ENCODE measurements around the gene CYB5R3.

The CYB5R3 gene

DNA sequence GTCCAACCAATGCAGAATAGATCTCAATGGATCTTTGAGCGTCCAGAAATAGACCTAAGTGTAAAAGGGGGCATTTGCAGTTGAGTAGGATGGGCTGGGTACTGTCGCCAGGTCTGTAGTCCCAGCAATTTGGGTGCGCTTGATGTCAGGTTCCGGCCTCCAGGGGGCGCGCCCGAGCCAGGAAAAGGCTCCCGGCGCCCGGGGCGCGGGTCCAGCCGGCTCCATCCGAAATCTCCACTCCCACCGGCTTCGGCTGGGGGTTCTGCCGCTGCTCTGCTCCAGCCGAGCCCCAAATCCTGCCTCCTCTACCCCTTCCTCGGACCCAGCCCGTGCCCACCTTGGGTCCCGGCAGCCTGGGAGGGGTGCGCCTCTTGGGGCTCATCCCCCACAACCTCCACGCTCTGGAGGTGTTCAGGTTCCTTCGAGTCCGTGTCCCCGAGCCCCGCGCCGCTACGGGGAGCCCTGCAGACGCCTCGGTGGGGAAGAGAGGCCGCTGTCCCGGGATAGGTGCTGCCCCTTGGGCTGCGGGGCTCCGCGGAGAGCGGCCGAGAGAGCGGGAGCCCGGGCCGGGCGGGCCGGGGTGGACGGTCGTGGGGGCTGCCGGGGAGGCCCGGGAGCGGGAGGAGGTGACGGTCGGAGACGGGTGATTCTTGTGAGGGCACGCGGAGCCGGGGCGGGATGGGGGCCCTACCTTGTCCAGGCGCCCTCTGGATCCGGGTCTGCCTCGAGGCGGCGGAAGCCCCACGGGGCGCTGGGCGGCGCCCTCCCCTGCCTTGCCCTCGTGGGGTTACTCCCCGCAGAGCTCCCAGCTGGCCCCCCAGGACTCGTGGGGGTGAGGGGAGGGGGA is 13.0 kb upstream of the CYB5R3 start:
- peak; percentile 81 for TF ChIP-seq CTCF (conservative IDR thresholded peaks at IDR 0.05; ENCODE audit: low read depth, low read length)
- no peak for DNase-seq (ENCODE audit: low read depth)
- peak overlapping the region; percentile 58 for H3K4me3 ChIP-seq (ENCODE audit: low read length)

DNA sequence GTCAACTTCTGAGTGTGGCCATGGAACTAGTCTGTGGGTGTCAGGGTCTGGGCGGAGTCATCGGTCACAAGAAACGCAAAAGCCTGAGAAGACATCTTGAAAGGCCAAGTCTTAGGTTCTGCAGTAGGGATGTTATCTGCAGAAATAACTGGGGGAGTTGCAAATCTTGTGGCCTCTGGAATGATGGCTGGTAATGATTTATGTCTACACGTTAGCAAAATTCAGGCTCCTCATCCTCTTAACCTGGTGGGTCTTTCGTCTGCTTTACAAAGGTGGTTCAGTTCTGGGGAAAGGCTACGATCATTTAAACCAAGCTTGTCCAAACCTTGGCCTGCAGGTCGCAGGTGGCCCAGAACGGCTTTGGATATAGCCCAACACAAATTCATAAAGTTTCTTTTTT is 7.4 kb upstream of the CYB5R3 start:
- no peak for DNase-seq (ENCODE audit: low read depth)
- no peak for TF ChIP-seq CTCF (conservative IDR thresholded peaks at IDR 0.05; ENCODE audit: low read depth, low read length)

DNA sequence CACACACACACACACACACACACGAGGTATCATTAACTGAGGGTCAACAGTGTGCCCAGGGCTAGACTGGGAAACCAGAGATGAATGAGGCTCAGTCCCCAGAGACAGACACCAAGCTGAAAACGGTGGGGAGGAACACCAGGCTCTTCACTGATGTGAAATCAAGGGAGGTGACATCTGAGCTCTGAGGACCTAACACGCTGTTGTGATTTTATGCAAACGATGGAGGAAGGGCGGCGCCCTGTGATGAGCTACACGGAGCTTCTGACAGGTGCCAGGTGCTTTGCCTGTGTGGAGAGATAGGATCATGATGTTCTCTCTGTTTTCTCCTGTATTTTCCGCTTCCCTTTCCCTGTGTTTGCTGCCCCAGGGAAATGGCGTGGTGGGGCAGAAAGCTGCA is 6.5 kb upstream of the CYB5R3 start:
- no peak for DNase-seq (ENCODE audit: low read depth)
- TF ChIP-seq CTCF (conservative IDR thresholded peaks at IDR 0.05; ENCODE audit: low read depth, low read length) = no peak
- H3K4me3 ChIP-seq (ENCODE audit: low read length) = no peak overlapping the region

More for the DNA sequence above, 7.4 kb upstream of the CYB5R3 start:
- no peak overlapping the region for H3K4me3 ChIP-seq (ENCODE audit: low read length)

DNA sequence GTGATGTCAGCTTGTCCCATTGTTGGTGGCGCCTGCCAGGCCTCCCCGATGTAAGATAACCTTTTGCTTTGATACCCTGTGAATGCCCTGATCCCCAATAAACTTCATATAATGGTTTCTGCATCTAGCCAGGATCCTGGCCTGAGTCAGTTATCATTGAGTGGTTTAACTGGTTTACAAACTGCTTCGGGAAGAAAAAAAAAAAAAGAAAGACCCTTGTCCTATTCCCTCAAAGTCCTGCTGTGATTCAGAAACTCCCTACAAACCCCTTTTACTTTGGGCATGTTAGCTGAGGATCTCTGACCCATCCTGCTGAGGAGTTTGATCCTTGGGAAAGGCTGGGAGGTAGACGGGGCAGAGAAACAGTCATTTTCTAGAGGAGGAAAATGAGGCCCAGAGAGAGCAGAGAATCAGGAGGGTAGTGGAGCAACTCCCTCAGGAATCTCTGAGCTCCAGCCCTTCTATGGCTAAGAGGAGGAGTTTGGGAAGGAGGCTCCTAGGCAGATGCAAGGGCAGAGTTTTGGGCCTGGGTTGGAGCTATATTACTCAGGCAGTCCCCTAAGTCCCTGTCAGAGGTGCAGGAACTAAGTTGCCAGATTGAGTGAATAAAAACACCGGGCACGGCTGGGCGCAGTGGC is 5.4 kb upstream of the CYB5R3 start:
- no peak for DNase-seq (ENCODE audit: low read depth)
- no peak for TF ChIP-seq CTCF (conservative IDR thresholded peaks at IDR 0.05; ENCODE audit: low read depth, low read length)
- H3K4me3 ChIP-seq (ENCODE audit: low read length) = no peak overlapping the region

DNA sequence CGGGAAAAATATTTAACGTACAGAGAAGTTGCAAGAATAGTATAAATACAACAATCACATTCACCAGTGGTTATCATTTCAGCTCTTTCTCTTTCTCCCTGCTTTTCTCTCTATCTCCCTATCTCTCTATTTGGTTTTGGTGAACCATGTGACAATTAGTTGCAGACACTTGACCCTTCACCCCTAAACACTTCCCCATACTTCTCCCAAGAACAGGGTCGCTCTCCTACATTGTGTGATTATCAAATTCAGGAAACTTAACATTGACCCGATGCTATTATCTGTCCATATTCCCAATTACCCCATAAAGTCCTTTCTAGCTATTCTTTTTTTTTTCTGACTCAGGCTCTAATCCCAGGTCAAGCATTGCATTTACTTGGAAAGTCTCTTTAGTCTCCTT is 4.8 kb upstream of the CYB5R3 start:
- no peak for DNase-seq (ENCODE audit: low read depth)
- no peak overlapping the region for H3K4me3 ChIP-seq (ENCODE audit: low read length)
- TF ChIP-seq CTCF (conservative IDR thresholded peaks at IDR 0.05; ENCODE audit: low read depth, low read length) = no peak

DNA sequence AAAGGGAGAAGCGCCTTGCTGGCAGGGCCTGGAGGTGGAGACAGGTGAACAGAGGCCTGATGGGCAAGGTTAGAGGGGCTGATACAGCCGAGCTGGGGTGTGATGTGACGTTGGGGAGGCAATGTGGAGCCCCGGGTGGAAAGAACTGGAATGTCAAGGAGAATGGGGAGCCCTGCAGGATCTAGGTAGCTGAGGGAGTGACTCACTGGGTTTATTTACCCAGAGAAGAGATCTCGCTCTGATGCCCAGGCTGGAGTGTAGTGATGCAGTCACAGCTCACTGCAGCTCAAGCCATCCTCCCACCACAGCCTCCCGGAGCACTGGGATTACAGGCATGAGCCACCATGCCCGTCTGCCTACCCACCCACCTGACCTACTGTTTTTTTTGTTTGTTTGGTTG is 1.9 kb upstream of the CYB5R3 start:
- no peak for DNase-seq (ENCODE audit: low read depth)
- H3K4me3 ChIP-seq (ENCODE audit: low read length) = no peak overlapping the region
- TF ChIP-seq CTCF (conservative IDR thresholded peaks at IDR 0.05; ENCODE audit: low read depth, low read length) = no peak

Data from retinal pigment epithelial cell (primary cell).